ENCODE measurements around the gene PITPNC1. TPM values are rescaled to one million over a fixed set of nuclear protein-coding genes. Genes with fewer than 3 reads are reported as not detected.
"Not testable (repeated sequence)": the region's sequence is repeated elsewhere in the genome, so short reads cannot be mapped to it uniquely, and the experiment has no call there.

PITPNC1 gene
- total and polyA plus RNA-seq, 12 donors, result 6.6 to 28.0 (median 11.5) TPM

- WGBS, 2 donors, result 95 to 100% methylated on average over 1 of the region's 1 CpG
- intact Hi-C loops (cut with DNase I), result no loop called here
- no peak for DNase-seq
- Histone ChIP-seq H3K4me1 (peaks cover 0 to 36% (median 9%) of the 10 kb centered on the region in 9 donors), H3K36me3 (no peaks in the 10 kb centered on the region), H3K4me3 (no peak overlapping the region), H3K9me3 (peaks cover 0 to 9% (median 0%) of the 10 kb centered on the region in 11 donors), H3K27ac (no peak overlapping the region), H3K27me3 (no peaks in the 10 kb centered on the region)
- no peak for TF ChIP-seq CTCF (IDR thresholded peaks at IDR 0.05)
- no peak for ATAC-seq
These were observed 40.4 kb downstream of the PITPNC1 start for GRCh38 chr17:67417507-67417906.

GRCh38 chr17:67420994-67421393 lies 43.9 kb downstream of the PITPNC1 start:
- no peaks in the 10 kb centered on the region for H3K27me3 ChIP-seq
- peaks cover 0 to under 1% (median 0%) of the 10 kb centered on the region in 11 donors for H3K9me3 ChIP-seq
- ATAC-seq (no peak), DNase-seq (no peak)
- H3K4me1 ChIP-seq, result peaks cover 0 to 49% (median 9%) of the 10 kb centered on the region in 9 donors
- peak overlapping the region in 8 of 10 donors; percentile 1 to 83 (median 58) for H3K27ac ChIP-seq
- H3K36me3 ChIP-seq, result no peaks in the 10 kb centered on the region
- H3K4me3 ChIP-seq, result no peak overlapping the region
- 77 to 83% methylated on average over 5 of the region's 5 CpGs for whole genome bisulfite sequencing, 2 donors
- intact Hi-C loops (cut with DNase I), result loop anchor here in 3 of 10 donors (5.0 kb wide), 3 partner anchors 34 to 51 kb away; partner anchors contain the start of gene PITPNC1 (in 1 of the 3)
- no peak for TF ChIP-seq CTCF (IDR thresholded peaks at IDR 0.05)

GRCh38 chr17:67421869-67422273 lies 44.8 kb downstream of the PITPNC1 start:
- no peaks in the 10 kb centered on the region for H3K36me3 ChIP-seq
- no peak for TF ChIP-seq CTCF (IDR thresholded peaks at IDR 0.05)
- H3K4me1 ChIP-seq, result peaks cover 0 to 47% (median 9%) of the 10 kb centered on the region in 9 donors
- WGBS, 2 donors, result 64 to 68% methylated on average over 3 of the region's 3 CpGs
- H3K27ac ChIP-seq, result peak overlapping the region; percentile 38 to 83 (median 68)
- DNase-seq (peak in 1 of 2 donors; percentile 21), ATAC-seq (peak; percentile 61 to 94 (median 87))
- H3K9me3 ChIP-seq, result peaks cover 0 to 4% (median 0%) of the 10 kb centered on the region in 11 donors
- no peak overlapping the region for H3K4me3 ChIP-seq
- H3K27me3 ChIP-seq, result no peaks in the 10 kb centered on the region
- intact Hi-C loops (cut with DNase I), result loop anchor here in 3 of 10 donors (5.0 kb wide), 3 partner anchors 35 to 50 kb away; partner anchors contain the start of gene PITPNC1 (in 1 of the 3)

- H3K4me3 ChIP-seq, H3K36me3 ChIP-seq, H3K9me3 ChIP-seq, DNase-seq, H3K27me3 ChIP-seq: not testable (repeated sequence)
- peak in 6 of 8 donors; percentile 5 to 44 (median 18) for ATAC-seq
- H3K27ac ChIP-seq, result peak overlapping the region; percentile 38 to 83 (median 68)
- peaks cover 0 to 47% (median 9%) of the 10 kb centered on the region in 9 donors for H3K4me1 ChIP-seq
- WGBS, 2 donors, result 91 to 96% methylated on average over 4 of the region's 4 CpGs
- intact Hi-C loops (cut with DNase I), result loop anchor here in 3 of 10 donors (5.0 kb wide), 3 partner anchors 35 to 50 kb away; partner anchors contain the start of gene PITPNC1 (in 1 of the 3)
These were observed 45.2 kb downstream of the PITPNC1 start for GRCh38 chr17:67422296-67422695.

- WGBS, 2 donors, result 93% methylated on average over 4 of the region's 4 CpGs
- intact Hi-C loops (cut with DNase I), result loop anchor here in 3 of 10 donors (5.0 kb wide), 3 partner anchors 36 to 49 kb away; partner anchors contain the start of gene PITPNC1 (in 1 of the 3)
These were observed 45.8 kb downstream of the PITPNC1 start for GRCh38 chr17:67422897-67423296.

More at GRCh38 chr17:67422897-67423296, 45.8 kb downstream of the PITPNC1 start:
- no peak for TF ChIP-seq CTCF (IDR thresholded peaks at IDR 0.05)
- Histone ChIP-seq H3K4me3 (no peak overlapping the region), H3K4me1 (peaks cover 0 to 47% (median 9%) of the 10 kb centered on the region in 9 donors), H3K27me3 (no peaks in the 10 kb centered on the region), H3K27ac (peak overlapping the region in 7 of 10 donors; percentile 43 to 83 (median 73)), H3K9me3 (peaks cover 0 to 4% (median 0%) of the 10 kb centered on the region in 11 donors), H3K36me3 (no peaks in the 10 kb centered on the region)
- DNase-seq (no peak), ATAC-seq (no peak)
